Brain pericyte (primary cell): ENCODE measurements around the gene MAML1.

ENCODE experiments used
- DNase-seq: peaks from one replicate; pipeline ENCODE4 v3.0.0-alpha.2; 2012; ENCODE audit warnings: low read depth, low spot score

The MAML1 gene

GRCh38 chr5:179793468-179794139 is 61.0 kb downstream of the MAML1 start, which contains the start of gene LTC4S:
LTC4S (plus strand) TSS chr5:179793986; CDS start chr5:179794081, 95 bp downstream.
- DNase-seq: no peak

- no peak for DNase-seq
These were observed 61.5 kb downstream of the MAML1 start for GRCh38 chr5:179794171-179794570.

GRCh38 chr5:179794575-179794974 is 62.0 kb downstream of the MAML1 start:
- no peak for DNase-seq

GRCh38 chr5:179795049-179795862 is 62.6 kb downstream of the MAML1 start:
- no peak for DNase-seq

- no peak for DNase-seq
These were observed 63.5 kb downstream of the MAML1 start for GRCh38 chr5:179795863-179796833.

- DNase-seq: no peak
These were observed 64.4 kb downstream of the MAML1 start for GRCh38 chr5:179796877-179797608.

GRCh38 chr5:179797741-179798140 is 65.1 kb downstream of the MAML1 start:
- DNase-seq: no peak

- DNase-seq: no peak
These were observed 65.6 kb downstream of the MAML1 start for GRCh38 chr5:179798144-179798770.

- no peak for DNase-seq
These were observed 66.4 kb downstream of the MAML1 start for GRCh38 chr5:179798771-179799643.

GRCh38 chr5:179799644-179799973 is 67.0 kb downstream of the MAML1 start:
- DNase-seq: no peak

GRCh38 chr5:179800071-179800695 is 67.6 kb downstream of the MAML1 start:
- no peak for DNase-seq

- DNase-seq: no peak
These were observed 68.1 kb downstream of the MAML1 start for GRCh38 chr5:179800696-179801201.

- DNase-seq: no peak
These were observed 68.9 kb downstream of the MAML1 start for GRCh38 chr5:179801304-179802206.

GRCh38 chr5:179802207-179802883 is 69.7 kb downstream of the MAML1 start:
- no peak for DNase-seq

- DNase-seq: no peak
These were observed 70.4 kb downstream of the MAML1 start for GRCh38 chr5:179802950-179803562.

GRCh38 chr5:179803651-179804554 is 71.3 kb downstream of the MAML1 start:
- no peak for DNase-seq
